H1 (cell line): Measurements from ENCODE around the gene B4GALT7.

Experiments
- EZH2 ChIP-seq: fragments of 200-600 bp; sonication (generic); IDR thresholded peaks from 2 replicates; pipeline ENCODE4 v1.7.1; 2012; ENCODE audit warnings: low read depth, mild to moderate bottlenecking, moderate library complexity, low read length, inconsistent platforms; ENCODE audit not compliant: severe bottlenecking
- POLR2A ChIP-seq, 2 experiments: IDR thresholded peaks; 1 replicate in 1 of 2; 2 replicates in 1 of 2; pipeline ENCODE4 v1.6.1; 2011; ENCODE audit warnings: low read depth in 2 of 2, low read length in 2 of 2, mild to moderate bottlenecking in 2 of 2; ENCODE audit errors: control extremely low read depth in 1 of 2
- POU5F1 ChIP-seq: IDR thresholded peaks from 2 replicates; pipeline ENCODE4 v1.6.1; 2011; ENCODE audit warnings: low read depth, mild to moderate bottlenecking, low read length, moderate library complexity
- SIN3A ChIP-seq, 2 experiments: IDR thresholded peaks in 1 of 2; conservative IDR thresholded peaks in 1 of 2; 2 replicates each; pipeline ENCODE4 v1.6.1; 2011 to 2012; ENCODE audit warnings: low read length in 2 of 2, improper control_type of control experiment in 1 of 2, low read depth in 1 of 2, mild to moderate bottlenecking in 1 of 2
- SP4 ChIP-seq: IDR thresholded peaks from 2 replicates; pipeline ENCODE4 v1.6.1; 2012; ENCODE audit warnings: low read length, inconsistent platforms
- TBP ChIP-seq: IDR thresholded peaks from 2 replicates; pipeline ENCODE4 v1.6.1; 2011; ENCODE audit warnings: low read depth, low read length, improper control_type of control experiment
- YY1 ChIP-seq: IDR thresholded peaks from 2 replicates; pipeline ENCODE4 v1.6.1; 2011; ENCODE audit warnings: low read depth, mild to moderate bottlenecking, low read length
- TF ChIP-seq, protein P1 (sequence below), 3 experiments: IDR thresholded peaks; 1 replicate in 2 of 3; 2 replicates in 1 of 3; pipeline versions ENCODE4 v1.5.1 to v1.6.1; 2011; ENCODE audit warnings: low read length in 3 of 3, mild to moderate bottlenecking in 3 of 3, inconsistent platforms in 2 of 3, low read depth in 1 of 3, moderate library complexity in 1 of 3; ENCODE audit not compliant: insufficient read depth in 1 of 3; ENCODE audit errors: control extremely low read depth in 1 of 3
- TF ChIP-seq, protein P2 (sequence below): IDR thresholded peaks from 2 replicates; pipeline ENCODE4 v1.6.1; 2012; ENCODE audit warnings: inconsistent platforms

DNA sequence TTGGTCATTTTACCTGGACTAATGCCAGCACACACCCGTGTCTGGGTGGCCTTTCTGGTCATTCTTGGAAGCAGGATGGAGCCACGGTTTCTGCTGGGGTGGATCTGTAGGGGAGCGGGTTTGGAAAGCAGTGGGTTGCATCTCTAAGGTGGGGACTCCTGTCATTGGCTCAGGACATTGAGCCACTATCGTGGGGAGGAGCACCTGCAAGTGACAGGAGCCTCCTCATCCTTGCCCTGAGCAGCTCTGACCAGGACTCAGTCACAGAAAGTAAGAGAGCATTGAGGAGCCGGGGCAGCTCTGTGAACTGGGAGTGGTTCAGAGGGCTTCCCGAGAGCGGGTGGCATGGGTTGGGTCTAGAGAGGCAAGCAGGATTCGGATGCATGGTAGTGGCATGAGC is 3.7 kb downstream of the B4GALT7 start:
- no peak for TF ChIP-seq SP4
- no peak for TF ChIP-seq TBP
- TF ChIP-seq, protein P1, sequence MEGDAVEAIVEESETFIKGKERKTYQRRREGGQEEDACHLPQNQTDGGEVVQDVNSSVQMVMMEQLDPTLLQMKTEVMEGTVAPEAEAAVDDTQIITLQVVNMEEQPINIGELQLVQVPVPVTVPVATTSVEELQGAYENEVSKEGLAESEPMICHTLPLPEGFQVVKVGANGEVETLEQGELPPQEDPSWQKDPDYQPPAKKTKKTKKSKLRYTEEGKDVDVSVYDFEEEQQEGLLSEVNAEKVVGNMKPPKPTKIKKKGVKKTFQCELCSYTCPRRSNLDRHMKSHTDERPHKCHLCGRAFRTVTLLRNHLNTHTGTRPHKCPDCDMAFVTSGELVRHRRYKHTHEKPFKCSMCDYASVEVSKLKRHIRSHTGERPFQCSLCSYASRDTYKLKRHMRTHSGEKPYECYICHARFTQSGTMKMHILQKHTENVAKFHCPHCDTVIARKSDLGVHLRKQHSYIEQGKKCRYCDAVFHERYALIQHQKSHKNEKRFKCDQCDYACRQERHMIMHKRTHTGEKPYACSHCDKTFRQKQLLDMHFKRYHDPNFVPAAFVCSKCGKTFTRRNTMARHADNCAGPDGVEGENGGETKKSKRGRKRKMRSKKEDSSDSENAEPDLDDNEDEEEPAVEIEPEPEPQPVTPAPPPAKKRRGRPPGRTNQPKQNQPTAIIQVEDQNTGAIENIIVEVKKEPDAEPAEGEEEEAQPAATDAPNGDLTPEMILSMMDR (IDR thresholded peaks at IDR 0.05; ENCODE audit: control extremely low read depth in 1 of 3, insufficient read depth in 1 of 3, low read depth in 1 of 3, low read length in 3 of 3) = no peak
- no peak for TF ChIP-seq EZH2
- TF ChIP-seq, protein P2, sequence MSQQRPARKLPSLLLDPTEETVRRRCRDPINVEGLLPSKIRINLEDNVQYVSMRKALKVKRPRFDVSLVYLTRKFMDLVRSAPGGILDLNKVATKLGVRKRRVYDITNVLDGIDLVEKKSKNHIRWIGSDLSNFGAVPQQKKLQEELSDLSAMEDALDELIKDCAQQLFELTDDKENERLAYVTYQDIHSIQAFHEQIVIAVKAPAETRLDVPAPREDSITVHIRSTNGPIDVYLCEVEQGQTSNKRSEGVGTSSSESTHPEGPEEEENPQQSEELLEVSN = no peak
- no peak for TF ChIP-seq YY1
- TF ChIP-seq POU5F1 = no peak
- TF ChIP-seq SIN3A (conservative IDR thresholded peaks at IDR 0.05 in 1 of 2, IDR thresholded peaks at IDR 0.05 in 1 of 2; ENCODE audit: low read depth in 1 of 2, low read length in 2 of 2) = no peak
- no peak for TF ChIP-seq POLR2A (IDR thresholded peaks at IDR 0.05; ENCODE audit: control extremely low read depth in 1 of 2, low read depth in 2 of 2, low read length in 2 of 2)
